IMR-90 (cell line): Measurements from ENCODE around the gene HOXB9. TPM values are rescaled to one million over a fixed set of nuclear protein-coding genes. Genes with fewer than 3 reads are reported as not detected.

Experiments used
- ATAC-seq: fragments of 200-7000 bp; cut with Tn5 transposase; 2 replicates; pipeline ENCODE4 v1.9.1; 2020; ENCODE audit warnings: low read depth, mild to moderate bottlenecking, moderate library complexity
- BruUV-seq: library from RNA; stranded (reverse); fragments of 400-500 nt; replicated peaks from 2 replicates; lab custom pipeline; 2021; lab: Mats Ljungman, UMichigan
- CTCF ChIA-PET: fragments of 300-600 bp; formaldehyde crosslinking; extraction: SDS; loops from one replicate; lab custom pipeline; 2021; ENCODE audit warnings: antibody characterized with exemption; lab: Yijun Ruan, JAX
- POLR2A ChIA-PET: fragments of 300-600 bp; sonication (Branson Sonifier 250); formaldehyde crosslinking; loops from one replicate; lab custom pipeline; 2022; ENCODE audit warnings: antibody characterized with exemption; ENCODE audit not compliant: unreplicated experiment; lab: Charles Lee
- DNase-seq: peaks from one replicate; pipeline ENCODE4 v3.0.0; 2013
- H2AFZ ChIP-seq: replicated peaks from 2 replicates; pipeline ENCODE3; 2013; ENCODE audit warnings: low read length, mild to moderate bottlenecking; ENCODE audit not compliant: poor library complexity
- H2AK5ac ChIP-seq: 2 replicates; pipeline ENCODE4 v1.6.1; 2013; ENCODE audit warnings: low read depth, low read length, inconsistent platforms
- H2AK9ac ChIP-seq: replicated peaks from 2 replicates; pipeline ENCODE3; 2013; ENCODE audit warnings: mild to moderate bottlenecking, low read depth, low read length, moderate library complexity; ENCODE audit not compliant: poor library complexity
- H2BK120ac ChIP-seq: 2 replicates; pipeline ENCODE4 v1.6.1; 2013; ENCODE audit warnings: low read depth, low read length, inconsistent platforms
- H2BK15ac ChIP-seq: 3 replicates; pipeline ENCODE4 v1.6.1; 2013; ENCODE audit warnings: low read depth, low read length, inconsistent platforms
- H2BK20ac ChIP-seq: 2 replicates; pipeline ENCODE4 v1.6.1; 2013; ENCODE audit warnings: low read depth, mild to moderate bottlenecking, inconsistent platforms, low read length, moderate library complexity
- H2BK5ac ChIP-seq: 2 replicates; pipeline ENCODE4 v1.6.1; 2013; ENCODE audit warnings: mild to moderate bottlenecking, low read depth, low read length, inconsistent platforms; ENCODE audit not compliant: poor library complexity, severe bottlenecking
- H3K14ac ChIP-seq: replicated peaks from 2 replicates; pipeline ENCODE4 v1.6.1; 2013; ENCODE audit warnings: low read depth, low read length, inconsistent platforms
- H3K18ac ChIP-seq: 2 replicates; pipeline ENCODE4 v1.6.1; 2013; ENCODE audit warnings: low read depth, low read length, control low read depth
- H3K23ac ChIP-seq: 2 replicates; pipeline ENCODE4 v1.6.1; 2013; ENCODE audit warnings: low read depth, low read length, inconsistent platforms
- H3K27ac ChIP-seq: 2 replicates; pipeline ENCODE4 v1.5.1; 2013; ENCODE audit warnings: mild to moderate bottlenecking, control low read depth, low read length; ENCODE audit not compliant: insufficient read depth
- H3K27me3 ChIP-seq: 2 replicates; pipeline ENCODE4 v1.6.1; 2013; ENCODE audit warnings: low read length; ENCODE audit not compliant: control insufficient read depth, insufficient read depth
- H3K36me3 ChIP-seq: 2 replicates; pipeline ENCODE4 v1.6.1; 2013; ENCODE audit warnings: low read length, mixed read lengths; ENCODE audit not compliant: control insufficient read depth, insufficient read depth
- H3K4ac ChIP-seq: 2 replicates; pipeline ENCODE4 v1.6.1; 2013; ENCODE audit warnings: low read depth, low read length, inconsistent platforms
- H3K4me1 ChIP-seq: 2 replicates; pipeline ENCODE4 v1.6.1; 2013; ENCODE audit warnings: low read length, mixed read lengths; ENCODE audit not compliant: control insufficient read depth, insufficient read depth
- H3K4me2 ChIP-seq: 2 replicates; pipeline ENCODE4 v1.6.1; 2013; ENCODE audit warnings: low read depth, mild to moderate bottlenecking, control low read depth, low read length, moderate library complexity
- H3K4me3 ChIP-seq: 2 replicates; pipeline ENCODE4 v1.5.1; 2013; ENCODE audit warnings: low read depth, mild to moderate bottlenecking, control low read depth, low read length, moderate library complexity; ENCODE audit not compliant: insufficient read depth
- H3K56ac ChIP-seq: 2 replicates; pipeline ENCODE4 v1.6.1; 2013; ENCODE audit warnings: low read length, inconsistent platforms; ENCODE audit not compliant: insufficient read depth; ENCODE audit errors: extremely low read depth
- H3K79me1 ChIP-seq, 2 experiments: 2 replicates each; pipeline ENCODE4 v1.6.1; 2013; ENCODE audit warnings: low read length in 2 of 2, inconsistent platforms in 1 of 2, low read depth in 1 of 2
- H3K9ac ChIP-seq: 2 replicates; pipeline ENCODE4 v1.6.1; 2013; ENCODE audit warnings: low read depth, low read length, control low read depth
- H3K9me1 ChIP-seq: 2 replicates; pipeline ENCODE4 v1.6.1; 2013; ENCODE audit warnings: low read length, inconsistent platforms; ENCODE audit not compliant: insufficient read depth
- H3K9me3 ChIP-seq: 2 replicates; pipeline ENCODE4 v1.6.1; 2013; ENCODE audit warnings: low read length; ENCODE audit not compliant: control insufficient read depth, insufficient read depth
- H4K20me1 ChIP-seq: 2 replicates; pipeline ENCODE4 v1.6.1; 2013; ENCODE audit warnings: low read length, inconsistent platforms; ENCODE audit not compliant: insufficient read depth
- H4K5ac ChIP-seq: 2 replicates; pipeline ENCODE4 v1.6.1; 2013; ENCODE audit warnings: mild to moderate bottlenecking, low read depth, low read length, control low read depth
- H4K8ac ChIP-seq, 2 experiments: 2 replicates each; pipeline ENCODE4 v1.6.1; 2013; ENCODE audit warnings: low read depth in 2 of 2, low read length in 2 of 2, control low read depth in 1 of 2, inconsistent platforms in 1 of 2
- H4K91ac ChIP-seq: 2 replicates; pipeline ENCODE4 v1.6.1; 2013; ENCODE audit warnings: low read depth, low read length, inconsistent platforms; ENCODE audit not compliant: insufficient read depth
- BHLHE40 ChIP-seq: fragments of 150-350 bp; IDR thresholded peaks from 2 replicates; pipeline ENCODE4 v1.6.1; 2016; ENCODE audit warnings: mild to moderate bottlenecking, low read depth, low read length
- FOS ChIP-seq: fragments of 150-350 bp; IDR thresholded peaks from 2 replicates; pipeline ENCODE4 v1.6.1; 2016; ENCODE audit warnings: low read depth, low read length
- MAZ ChIP-seq: IDR thresholded peaks from 2 replicates; pipeline ENCODE4 v1.6.1; 2012; ENCODE audit warnings: low read depth, mild to moderate bottlenecking, low read length, improper control_type of control experiment, moderate library complexity, borderline replicate concordance
- POLR2A ChIP-seq: IDR thresholded peaks from 2 replicates; pipeline ENCODE4 v1.6.1; 2012; ENCODE audit warnings: mild to moderate bottlenecking, low read depth, low read length
- WGBS, 2 experiments: methylation state at CpG; one replicate each; pipeline versions ENCODE4 v1.1.5 to v1.1.7; 2013; ENCODE audit warnings: missing lambda C conversion rate in 2 of 2; ENCODE audit not compliant: insufficient read length in 1 of 2; ENCODE audit errors: extremely low coverage in 2 of 2; 5-methylcytosine and 5-hydroxymethylcytosine counted together
- dilution Hi-C: fragments of 300-500 bp; cut with HindIII; formaldehyde crosslinking; loops from one replicate; pipeline ENCODE4 v1.14.3; 2018; ENCODE audit warnings: low sequenced_read_pairs; ENCODE audit not compliant: unreplicated experiment
- in situ Hi-C: fragments of 300-500 bp; cut with MboI; formaldehyde crosslinking; loops from 3 replicates; pipeline ENCODE4 v1.14.3; 2019; ENCODE audit warnings: low sequenced_read_pairs, inconsistent platforms, mixed read lengths
- intact Hi-C: fragments of 100-400 bp; cut with micrococcal nuclease; formaldehyde crosslinking; loops from 2 replicates; pipeline ENCODE4 v1.10.0; 2022
- polyA plus RNA-seq, 3 experiments: library from polyadenylated mRNA; depleted of rRNA; stranded (reverse); fragments of >200 nt; gene quantifications; 2 replicates each; pipeline ENCODE4 v1.2.3, GENCODE V29; 2012; ENCODE audit warnings: low replicate concordance in 1 of 3
- total RNA-seq: library from RNA; depleted of rRNA; stranded (reverse); fragments of >200 nt; gene quantifications from 2 replicates; pipeline ENCODE4 v1.2.3, GENCODE V29; 2012
- TF ChIP-seq, protein P1 (sequence below): conservative IDR thresholded peaks from 2 replicates; pipeline ENCODE4 v1.5.1; 2012; ENCODE audit warnings: mild to moderate bottlenecking, low read depth, low read length, improper control_type of control experiment

HOXB9 gene
- total and polyA plus RNA-seq, 2 of the 4 experiments (the other 2 are of a cell fraction) = 0.05 TPM; not detected in 1

DNA sequence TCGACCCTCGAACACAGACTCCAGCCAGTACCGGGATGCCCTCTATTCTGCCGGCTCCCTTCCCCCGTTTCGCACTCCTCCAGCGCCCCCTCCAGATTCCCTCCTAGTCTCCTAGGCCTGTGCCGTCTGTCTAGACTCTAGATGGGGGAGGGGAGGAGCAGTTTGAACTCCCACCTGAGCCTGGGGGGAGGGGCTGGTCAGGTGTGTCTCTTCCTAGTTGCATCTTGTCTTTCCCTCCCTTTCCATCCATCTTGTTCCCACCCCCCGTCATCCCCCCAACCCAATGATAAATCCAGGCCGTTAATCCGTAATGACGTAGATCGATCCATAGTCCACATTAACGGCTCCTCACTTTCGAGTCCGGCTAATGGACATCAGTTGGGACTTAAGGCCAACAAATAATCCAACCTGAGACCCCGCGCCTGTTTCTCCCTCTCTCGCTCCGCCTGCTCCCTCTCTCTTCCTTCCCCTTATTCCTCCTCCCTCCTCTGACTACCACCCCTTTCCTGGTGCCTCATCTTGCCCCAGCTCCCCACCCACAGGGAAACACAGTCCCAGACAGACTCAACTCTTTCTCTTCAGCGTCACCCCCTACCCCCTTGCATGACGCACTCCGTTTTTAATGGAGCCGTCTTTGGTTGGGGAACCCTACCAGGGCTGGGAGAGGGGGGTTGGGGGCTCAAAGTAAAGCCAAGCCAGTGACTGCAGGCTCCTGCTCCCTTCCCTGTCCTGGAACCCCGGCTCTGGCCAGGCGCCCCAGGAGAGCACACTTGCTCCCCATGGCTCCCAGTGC is 29.2 kb downstream of the HOXB9 start:
- Histone ChIP-seq H3K18ac (peak overlapping the region; percentile 44), H3K4me2 (peak overlapping the region; percentile 95), H4K5ac (peak overlapping the region; percentile 30), H3K23ac (peak overlapping the region; percentile 98), H2BK120ac (peak overlapping the region; percentile 90), H2BK15ac (peak overlapping the region; percentile 53; the same call in 1 of the 3 replicates), H3K9me1 (0 out of 2 replicates have a peak, but pooled peaks cover 3% of the 10 kb centered on the region), H3K4me1 (peaks cover 12% of the 10 kb centered on the region), H3K27me3 (no peaks in the 10 kb centered on the region), H4K91ac (peak overlapping the region; percentile 92), H2BK5ac (peak overlapping the region; percentile 95), H4K8ac (peak overlapping the region; percentile 88 to 90), H4K20me1 (peaks cover 11% of the 10 kb centered on the region), H2AK5ac (peak overlapping the region; percentile 96), H3K9ac (peak overlapping the region; percentile 99), H3K36me3 (peaks cover 11% of the 10 kb centered on the region; the same call in 1 of the 2 replicates), H3K9me3 (no peaks in the 10 kb centered on the region), H3K14ac (peak overlapping the region; percentile 97), H3K4me3 (peak overlapping the region; percentile 78), H3K56ac (peak overlapping the region; percentile 87), H2BK20ac (peak overlapping the region; percentile 48; the same call in 1 of the 2 replicates), H3K27ac (peak overlapping the region; percentile 99), H2AFZ (peak overlapping the region; percentile 71), H3K79me1 (peaks cover 23 to 36% of the 10 kb centered on the region in 2 experiments; a peak in 3 of 4 replicates), H2AK9ac (peak overlapping the region; percentile 96), H3K4ac (peak overlapping the region; percentile 98)
- BruUV-seq = no TSS peak
- POLR2A ChIA-PET = interaction anchor here (0.7 to 1.1 kb wide), 2 partner anchors 16 to 17 kb away, joined by 4 read pairs; no protein-coding TSS in a partner anchor
- peak; percentile 22 for ATAC-seq
- dilution Hi-C loops (no loop called here), intact Hi-C loops (no loop called here), in situ Hi-C loops (loop anchor here (5.0 to 10.0 kb wide), 2 partner anchors 260 to 572 kb away; no protein-coding TSS in a partner anchor)
- 0% methylated on average over 11 of the region's 26 CpGs; no CpG with 5 or more reads in 1 of the 2 experiments for WGBS, 2 experiments
- TF ChIP-seq, protein P1, sequence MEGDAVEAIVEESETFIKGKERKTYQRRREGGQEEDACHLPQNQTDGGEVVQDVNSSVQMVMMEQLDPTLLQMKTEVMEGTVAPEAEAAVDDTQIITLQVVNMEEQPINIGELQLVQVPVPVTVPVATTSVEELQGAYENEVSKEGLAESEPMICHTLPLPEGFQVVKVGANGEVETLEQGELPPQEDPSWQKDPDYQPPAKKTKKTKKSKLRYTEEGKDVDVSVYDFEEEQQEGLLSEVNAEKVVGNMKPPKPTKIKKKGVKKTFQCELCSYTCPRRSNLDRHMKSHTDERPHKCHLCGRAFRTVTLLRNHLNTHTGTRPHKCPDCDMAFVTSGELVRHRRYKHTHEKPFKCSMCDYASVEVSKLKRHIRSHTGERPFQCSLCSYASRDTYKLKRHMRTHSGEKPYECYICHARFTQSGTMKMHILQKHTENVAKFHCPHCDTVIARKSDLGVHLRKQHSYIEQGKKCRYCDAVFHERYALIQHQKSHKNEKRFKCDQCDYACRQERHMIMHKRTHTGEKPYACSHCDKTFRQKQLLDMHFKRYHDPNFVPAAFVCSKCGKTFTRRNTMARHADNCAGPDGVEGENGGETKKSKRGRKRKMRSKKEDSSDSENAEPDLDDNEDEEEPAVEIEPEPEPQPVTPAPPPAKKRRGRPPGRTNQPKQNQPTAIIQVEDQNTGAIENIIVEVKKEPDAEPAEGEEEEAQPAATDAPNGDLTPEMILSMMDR = no peak
- TF ChIP-seq BHLHE40 (no peak), MAZ (peak; percentile 86), POLR2A (peak; percentile 59; the same call in 1 of the 2 replicates), FOS (peak; percentile 34; the same call in 1 of the 2 replicates)
- DNase-seq = peak; percentile 89
- CTCF ChIA-PET = interaction anchor here (1.7 kb wide), 1 partner anchor 245 kb away, joined by 5 read pairs; no protein-coding TSS in a partner anchor
